ENCODE measurements around the gene XRCC5.
"Not testable (repeated sequence)": the region's sequence is repeated elsewhere in the genome, so short reads cannot be mapped to it uniquely, and the experiment has no call there.

Gene XRCC5

GRCh38 chr2:216206041-216206703 is 97.0 kb downstream of the XRCC5 start:
- DNase-seq: no peak

DNA sequence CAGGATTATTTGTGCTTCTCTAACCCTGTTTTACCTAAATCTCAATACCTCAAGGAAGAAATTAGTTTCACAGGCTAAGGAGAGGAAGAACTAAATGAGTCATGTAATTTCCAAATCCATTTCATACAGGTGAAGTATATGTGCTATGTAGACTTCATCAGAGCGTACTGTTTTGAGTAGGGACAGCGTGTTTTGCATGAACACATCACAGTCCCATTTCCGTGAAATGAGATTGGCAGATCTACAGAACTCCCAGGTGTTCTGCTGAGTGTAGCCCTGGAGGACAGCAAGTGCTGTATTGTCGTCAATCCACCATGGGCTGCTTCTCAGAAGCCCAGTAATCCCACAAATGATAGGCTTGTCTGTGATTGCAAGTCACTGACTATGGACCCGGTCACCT is 97.7 kb downstream of the XRCC5 start:
- no peak for DNase-seq

DNA sequence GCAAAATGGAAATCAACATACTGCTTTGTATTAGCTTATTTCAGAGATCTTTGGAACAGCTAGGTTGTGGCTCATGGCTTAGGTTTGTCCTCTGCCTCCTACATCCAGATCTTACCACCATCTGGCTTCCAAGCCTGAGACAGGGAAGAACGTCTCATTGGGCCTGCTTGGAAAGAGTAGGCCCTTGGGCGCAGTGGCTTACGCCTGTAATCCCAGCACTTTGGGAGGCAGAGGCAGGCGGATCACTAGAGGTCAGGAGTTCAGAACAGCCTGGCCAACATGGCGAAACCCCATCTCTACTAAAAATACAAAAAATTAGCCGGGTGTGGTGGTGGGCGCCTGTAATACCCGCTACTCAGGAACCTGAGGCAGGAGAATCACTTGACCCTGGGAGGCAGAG is 99.5 kb downstream of the XRCC5 start:
- not testable (repeated sequence) for DNase-seq

DNA sequence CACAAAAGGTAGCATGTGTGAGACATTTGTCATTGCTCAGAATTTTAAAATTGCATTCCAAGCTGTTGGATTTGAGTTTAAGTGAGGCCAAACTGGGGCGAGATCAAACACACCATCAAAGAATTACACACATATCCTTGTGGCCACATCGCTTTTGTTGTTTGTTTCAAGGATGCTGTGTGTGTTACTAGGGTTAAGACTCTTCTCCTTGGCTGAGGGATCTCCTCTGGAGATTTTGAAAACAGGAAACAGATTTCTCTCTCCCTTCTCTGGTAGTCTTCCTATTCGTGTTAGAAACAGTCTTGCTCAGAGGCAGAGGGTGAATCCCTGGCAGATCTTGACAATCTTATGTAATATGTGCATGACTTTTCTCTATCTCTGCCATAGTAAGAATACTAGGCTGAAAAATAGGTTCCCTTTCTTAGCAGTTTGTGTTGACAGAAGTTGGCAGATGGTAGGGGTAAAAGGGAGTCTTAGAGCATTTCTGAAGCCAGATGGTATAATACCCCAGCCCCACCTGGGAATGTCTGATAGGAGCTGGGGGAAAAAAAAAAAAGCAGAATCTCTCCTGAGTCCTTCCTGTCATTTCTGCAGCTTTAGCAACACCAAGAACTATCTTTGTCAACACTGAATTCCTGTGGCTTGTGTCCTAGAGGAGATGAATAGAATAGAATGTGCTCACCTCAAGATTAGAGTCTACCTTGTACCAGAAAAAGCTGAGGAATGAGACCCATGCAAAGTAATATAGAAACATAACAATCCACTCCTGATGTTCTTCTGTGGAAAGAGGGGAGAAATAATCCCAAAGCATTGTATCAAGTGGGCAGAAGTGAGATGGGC is 101.8 kb downstream of the XRCC5 start:
- no peak for DNase-seq

GRCh38 chr2:216211614-216212145 is 102.5 kb downstream of the XRCC5 start:
- no peak for DNase-seq

GRCh38 chr2:216214768-216215167 is 105.6 kb downstream of the XRCC5 start:
- DNase-seq: no peak

GRCh38 chr2:216215658-216216390 is 106.7 kb downstream of the XRCC5 start:
- DNase-seq: peak; percentile 28

GRCh38 chr2:216216951-216217903 is 108.1 kb downstream of the XRCC5 start:
- no peak for DNase-seq

GRCh38 chr2:216217904-216218260 is 108.7 kb downstream of the XRCC5 start:
- DNase-seq: no peak

DNA sequence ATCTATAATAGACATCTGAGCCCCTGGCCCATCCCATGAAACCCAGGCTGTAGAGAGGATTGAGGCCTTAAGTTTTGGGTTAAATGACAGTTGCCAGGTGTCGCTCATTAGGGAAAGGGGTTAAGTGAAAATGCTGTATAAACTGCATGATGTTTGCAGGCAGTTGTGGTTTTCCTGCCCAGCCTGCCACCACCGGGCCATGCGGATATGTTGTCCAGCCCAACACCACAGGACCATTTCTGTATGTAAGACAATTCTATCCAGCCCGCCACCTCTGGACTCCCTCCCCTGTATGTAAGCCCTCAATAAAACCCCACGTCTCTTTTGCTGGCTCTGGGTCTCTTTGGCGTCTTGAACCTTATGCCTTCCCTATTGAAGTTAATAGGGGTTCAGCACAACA is 110.7 kb downstream of the XRCC5 start:
- DNase-seq: no peak

- no peak for DNase-seq
Observed at GRCh38 chr2:216220976-216221375, 111.8 kb downstream of the XRCC5 start.

DNA sequence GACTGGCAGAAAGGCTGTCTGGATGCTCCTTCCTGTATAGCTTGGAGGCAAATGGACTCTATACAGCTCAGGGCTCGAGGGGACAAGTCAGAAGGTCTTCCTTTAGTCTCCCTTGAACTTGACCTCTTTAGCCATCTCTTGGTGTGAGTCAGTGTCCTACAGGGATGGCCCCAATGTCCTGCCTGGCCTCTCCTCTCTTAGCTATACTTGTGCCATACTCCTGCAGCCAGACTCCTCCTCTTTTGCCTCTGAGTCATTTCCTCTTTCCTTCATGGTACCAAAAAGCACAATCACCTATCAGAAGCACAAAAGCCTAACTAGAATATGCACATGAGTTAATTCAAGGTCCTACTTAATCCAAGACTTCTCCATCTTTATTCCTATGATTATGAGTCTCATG is 112.7 kb downstream of the XRCC5 start:
- no peak for DNase-seq

DNA sequence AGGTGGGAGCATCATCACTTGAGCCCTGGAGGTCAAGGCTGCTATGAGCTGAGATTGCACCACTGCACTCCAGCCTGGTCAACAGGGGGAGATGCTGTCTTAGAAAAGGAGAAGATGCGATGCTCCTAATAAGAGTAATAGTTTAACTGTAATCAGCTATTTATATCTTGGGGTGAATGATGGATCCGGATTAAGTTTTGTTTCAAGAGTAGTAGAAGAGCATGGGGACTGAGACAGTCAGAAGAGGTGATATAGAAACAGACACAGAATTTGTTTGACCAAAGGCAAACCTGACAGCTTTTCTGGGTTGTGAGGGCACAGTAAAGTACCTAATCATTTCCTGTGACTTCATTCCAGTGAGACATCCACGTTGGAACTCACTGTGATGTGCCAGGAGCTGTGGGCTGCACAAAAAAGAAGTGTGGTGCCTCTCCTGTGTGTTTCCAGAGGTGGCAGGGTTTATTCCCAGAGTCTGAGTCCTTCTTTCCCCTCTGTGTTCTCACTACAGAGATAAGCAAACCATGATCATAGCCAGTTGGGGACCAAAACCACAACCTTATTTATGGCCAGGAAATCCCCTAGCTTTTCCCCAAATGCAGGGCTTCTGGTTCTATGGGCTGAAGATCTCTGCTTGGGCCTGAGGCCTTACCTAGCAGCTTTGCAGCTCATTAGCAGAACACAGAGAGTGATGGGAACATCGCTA is 113.7 kb downstream of the XRCC5 start:
- DNase-seq: no peak

- no peak for DNase-seq
Observed at GRCh38 chr2:216224388-216224787, 115.2 kb downstream of the XRCC5 start.

DNA sequence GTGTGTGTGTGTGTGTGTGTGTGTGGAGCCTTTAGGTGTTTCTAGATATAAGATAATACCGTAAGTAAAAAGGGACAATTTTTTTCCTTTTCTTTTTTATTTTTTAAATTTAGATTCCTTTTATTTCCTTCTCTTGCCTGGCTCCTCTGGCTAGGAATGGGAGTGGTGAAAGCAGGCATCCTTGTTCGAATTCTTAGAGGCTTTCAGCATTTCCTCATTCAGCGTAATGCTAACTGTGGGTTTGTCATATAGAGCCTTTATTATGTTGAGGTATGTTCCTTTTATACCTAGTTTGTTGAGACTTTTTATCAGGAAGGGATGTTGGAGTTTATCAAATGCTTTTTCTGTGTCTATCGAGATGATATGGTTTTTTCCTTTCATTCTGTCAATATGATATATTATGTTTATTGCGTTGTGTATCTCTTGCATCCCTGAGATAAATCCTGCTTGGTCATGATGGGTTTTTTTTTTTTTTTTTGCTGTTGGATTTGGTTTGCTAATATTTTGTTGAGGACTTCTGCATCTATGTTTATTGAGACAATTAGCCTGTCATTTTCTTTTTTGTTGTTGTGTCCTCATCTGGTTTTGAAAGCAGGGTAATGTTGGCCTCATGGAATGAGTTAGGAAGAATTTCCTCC is 120.2 kb downstream of the XRCC5 start:
- DNase-seq: no peak

- no peak for DNase-seq
Observed at GRCh38 chr2:216231867-216232266, 122.7 kb downstream of the XRCC5 start.

- DNase-seq: no peak
Observed at GRCh38 chr2:216232721-216233120, 123.6 kb downstream of the XRCC5 start.

DNA sequence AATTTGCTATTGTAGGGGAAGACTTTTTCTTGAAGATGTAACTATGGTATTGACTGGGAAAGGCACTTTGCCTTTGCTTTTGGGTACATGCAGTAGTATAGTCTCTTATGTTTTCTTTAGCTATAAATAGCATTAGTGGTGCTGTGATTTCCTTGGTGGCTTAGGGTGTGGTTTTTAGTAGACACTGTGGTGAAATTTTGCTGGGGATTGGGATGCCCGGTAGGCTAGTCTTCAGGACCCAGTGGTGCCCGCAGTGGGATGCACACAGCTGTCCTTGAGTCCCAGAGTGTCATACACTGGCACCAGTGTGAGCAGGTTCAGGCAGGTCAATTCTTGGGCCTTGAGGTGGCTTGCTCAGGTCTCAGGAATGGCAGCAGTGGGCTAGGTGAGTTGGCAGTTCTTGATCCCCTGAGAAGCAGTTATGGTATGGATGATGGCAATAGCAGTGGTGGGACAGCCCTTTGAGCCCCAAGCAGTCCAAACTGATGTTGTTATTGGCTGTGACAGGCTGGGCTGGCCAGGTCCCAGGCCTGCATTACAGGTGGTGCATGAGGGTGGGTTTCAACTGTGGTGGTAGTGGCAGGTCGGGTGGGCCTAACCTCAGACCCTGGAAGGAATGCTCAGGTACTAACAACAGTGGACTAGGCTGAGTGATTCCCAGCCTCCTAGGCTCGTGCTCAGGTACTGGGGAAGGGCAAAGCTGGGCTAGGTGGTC is 124.3 kb downstream of the XRCC5 start:
- no peak for DNase-seq

DNA sequence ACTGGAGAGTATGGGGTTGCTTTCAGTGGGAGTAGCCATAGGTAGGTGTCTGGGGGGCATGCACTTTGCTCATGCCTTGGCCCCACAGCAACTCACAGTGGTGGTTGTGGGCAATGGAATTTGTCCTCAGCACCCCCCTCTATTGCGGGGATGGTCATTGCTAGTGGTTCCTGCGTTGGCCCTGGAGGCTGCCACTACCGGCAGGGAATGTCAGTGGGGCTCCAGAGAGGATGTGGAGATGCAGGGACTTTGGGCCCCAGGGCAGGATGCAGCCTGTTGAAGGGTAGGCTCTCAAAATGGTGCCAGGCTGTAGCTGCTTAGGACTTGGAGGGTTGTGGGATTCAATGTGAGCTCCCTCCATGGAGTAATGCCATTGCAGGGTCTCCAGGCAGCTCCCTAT is 125.0 kb downstream of the XRCC5 start:
- DNase-seq: no peak

DNA sequence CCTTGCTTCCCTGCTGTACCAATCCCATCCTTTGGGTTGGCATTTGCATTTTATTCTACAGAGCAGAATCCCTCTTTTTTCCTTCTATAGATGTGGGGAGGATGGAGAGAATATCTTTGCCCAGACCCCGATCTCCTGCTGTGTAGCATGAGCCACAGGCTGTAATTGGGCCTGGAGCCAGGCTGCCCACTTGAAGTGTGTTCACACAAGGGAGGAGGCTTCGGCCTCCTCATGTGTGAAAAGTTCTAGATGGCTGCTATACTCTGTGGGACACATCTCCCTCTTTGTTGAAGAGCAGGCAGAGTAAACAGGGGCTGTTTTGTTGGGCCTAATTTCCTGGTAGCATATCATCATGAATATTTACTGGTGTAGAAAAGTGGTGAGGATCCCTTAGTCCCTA is 126.3 kb downstream of the XRCC5 start:
- peak; percentile 40 for DNase-seq

DNA sequence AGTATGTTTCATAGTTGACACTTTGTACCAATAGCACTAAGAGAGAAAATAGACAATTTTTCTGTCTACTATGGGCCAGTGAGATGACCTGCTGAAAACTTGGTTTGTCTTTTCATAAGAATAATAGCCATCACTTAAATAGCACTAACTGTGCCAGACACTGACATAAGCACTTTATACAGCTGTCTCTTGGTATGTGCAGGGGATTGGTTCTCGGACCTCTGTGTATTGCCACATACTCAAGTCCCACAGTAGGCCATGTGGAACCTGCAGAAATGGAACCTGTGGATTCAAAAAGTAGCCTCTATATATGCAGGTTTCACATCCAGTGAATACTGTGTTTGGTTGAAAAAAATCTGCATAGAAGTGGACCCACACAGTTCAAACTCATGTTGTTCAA is 126.7 kb downstream of the XRCC5 start:
- DNase-seq: no peak
